Natural killer cell (primary cell): ENCODE measurements around the gene RBP3. TPM values are rescaled to one million over a fixed set of nuclear protein-coding genes. Genes with fewer than 3 reads are reported as not detected.

ENCODE experiments used
- ATAC-seq, 3 donors: fragments of 150-1000 bp in 2 of 3; fragments of 200-7000 bp in 1 of 3; cut with Tn5 transposase; 1 replicate in 1 of 3; 2 replicates in 2 of 3; pipeline ENCODE4 v1.10.0; 2021; ENCODE audit warnings: mild to moderate bottlenecking in 2 of 3, moderate library complexity in 2 of 3
- DNase-seq, 2 donors: peaks; one replicate each; pipeline versions ENCODE4 v3.0.0 to v3.0.0-alpha.2; 2013 to 2021; ENCODE audit warnings: mixed read lengths in 1 of 2
- H3K27ac ChIP-seq: one replicate; pipeline ENCODE4 v1.5.1; 2013; ENCODE audit warnings: mild to moderate bottlenecking, low read length
- H3K27me3 ChIP-seq: one replicate; pipeline ENCODE4 v1.6.1; 2013; ENCODE audit warnings: low read length; ENCODE audit not compliant: control insufficient read depth, insufficient read depth
- H3K36me3 ChIP-seq: one replicate; pipeline ENCODE4 v1.6.1; 2013; ENCODE audit warnings: low read length; ENCODE audit not compliant: control insufficient read depth, insufficient read depth
- H3K4me1 ChIP-seq: one replicate; pipeline ENCODE4 v1.6.1; 2013; ENCODE audit warnings: low read length; ENCODE audit not compliant: control insufficient read depth, insufficient read depth
- H3K4me3 ChIP-seq: one replicate; pipeline ENCODE4 v1.5.1; 2013; ENCODE audit warnings: low read length
- H3K9me3 ChIP-seq: one replicate; pipeline ENCODE4 v1.6.1; 2013; ENCODE audit warnings: low read length; ENCODE audit not compliant: control insufficient read depth, insufficient read depth
- H3K27ac Mint-ChIP-seq, 2 donors: one replicate each; pipeline ENCODE4 v1.8.0; 2022; ENCODE audit warnings: mild to moderate bottlenecking in 2 of 2, mixed read lengths in 2 of 2, moderate library complexity in 1 of 2
- H3K27me3 Mint-ChIP-seq, 2 donors: one replicate each; pipeline ENCODE4 v1.8.0; 2022; ENCODE audit warnings: low read depth in 2 of 2, mixed read lengths in 2 of 2
- H3K36me3 Mint-ChIP-seq: one replicate; pipeline ENCODE4 v1.8.0; 2022; ENCODE audit warnings: mixed read lengths
- H3K4me1 Mint-ChIP-seq, 2 donors: one replicate each; pipeline ENCODE4 v1.8.0; 2022; ENCODE audit warnings: mixed read lengths in 2 of 2
- H3K4me3 Mint-ChIP-seq: one replicate; pipeline ENCODE4 v1.8.0; 2022; ENCODE audit warnings: mild to moderate bottlenecking, moderate library complexity, mixed read lengths
- H3K9me3 Mint-ChIP-seq, 2 donors: one replicate each; pipeline ENCODE4 v1.8.0; 2022; ENCODE audit warnings: mixed read lengths in 2 of 2
- WGBS: methylation state at CpG from one replicate; pipeline ENCODE4 v1.1.7; 2013; ENCODE audit warnings: missing lambda C conversion rate; ENCODE audit not compliant: insufficient coverage; 5-methylcytosine and 5-hydroxymethylcytosine counted together
- intact Hi-C: fragments of 100-400 bp; cut with micrococcal nuclease; formaldehyde crosslinking; loops from one replicate; pipeline ENCODE4 v1.14.2; 2022
- total RNA-seq, 4 donors: library from RNA; stranded (reverse); fragments of 120-200 nt in 1 of 4; gene quantifications; one replicate each; pipeline versions ENCODE4 v1.2.3 to v1.2.4, GENCODE V29; 2013 to 2022
- TF ChIP-seq, protein P1 (sequence below): fragments of 200-600 bp; IDR thresholded peaks from one replicate; pipeline ENCODE4 v1.8.0; 2022; ENCODE audit warnings: antibody characterized with exemption

The RBP3 gene
- total RNA-seq, 3 donors from 2014 or later (not counting 1 experiment from before 2014, with no cell fraction given): not detected

DNA sequence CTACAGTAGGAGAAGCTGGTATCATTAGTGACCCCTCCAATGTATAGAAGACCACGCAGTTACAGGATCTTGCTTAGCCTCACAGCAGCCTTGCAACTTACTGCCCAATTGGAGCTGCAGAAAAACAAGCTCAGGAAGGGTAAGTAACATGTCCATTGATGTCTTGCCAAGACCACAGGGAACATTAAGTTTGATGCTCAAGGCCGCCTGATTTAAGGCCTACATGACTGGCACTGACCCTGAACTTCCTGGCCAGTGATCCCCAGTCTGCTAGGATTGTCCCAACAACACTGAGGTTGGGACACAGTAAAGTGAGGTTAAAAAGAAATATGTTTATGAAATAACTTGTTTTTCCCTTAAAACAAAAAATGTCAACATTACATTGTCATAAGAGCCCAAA is 32.7 kb upstream of the RBP3 start:
- no peaks in the 10 kb centered on the region for H3K27me3 ChIP-seq
- intact Hi-C loops: no loop called here
- Mint-ChIP-seq H3K4me3 (no peak overlapping the region), H3K9me3 (no peaks in the 10 kb centered on the region), H3K4me1 (no peaks in the 10 kb centered on the region), H3K27ac (no peak overlapping the region), H3K27me3 (peaks cover 0 to 3% of the 10 kb centered on the region in 2 donors), H3K36me3 (no peaks in the 10 kb centered on the region)
- no peak overlapping the region for H3K4me3 ChIP-seq
- WGBS: 84% methylated on average over 2 of the region's 2 CpGs
- H3K36me3 ChIP-seq: no peaks in the 10 kb centered on the region
- peaks cover 2% of the 10 kb centered on the region for H3K4me1 ChIP-seq
- no peak for DNase-seq
- no peak overlapping the region for H3K27ac ChIP-seq
- no peak for ATAC-seq
- TF ChIP-seq, protein P1, sequence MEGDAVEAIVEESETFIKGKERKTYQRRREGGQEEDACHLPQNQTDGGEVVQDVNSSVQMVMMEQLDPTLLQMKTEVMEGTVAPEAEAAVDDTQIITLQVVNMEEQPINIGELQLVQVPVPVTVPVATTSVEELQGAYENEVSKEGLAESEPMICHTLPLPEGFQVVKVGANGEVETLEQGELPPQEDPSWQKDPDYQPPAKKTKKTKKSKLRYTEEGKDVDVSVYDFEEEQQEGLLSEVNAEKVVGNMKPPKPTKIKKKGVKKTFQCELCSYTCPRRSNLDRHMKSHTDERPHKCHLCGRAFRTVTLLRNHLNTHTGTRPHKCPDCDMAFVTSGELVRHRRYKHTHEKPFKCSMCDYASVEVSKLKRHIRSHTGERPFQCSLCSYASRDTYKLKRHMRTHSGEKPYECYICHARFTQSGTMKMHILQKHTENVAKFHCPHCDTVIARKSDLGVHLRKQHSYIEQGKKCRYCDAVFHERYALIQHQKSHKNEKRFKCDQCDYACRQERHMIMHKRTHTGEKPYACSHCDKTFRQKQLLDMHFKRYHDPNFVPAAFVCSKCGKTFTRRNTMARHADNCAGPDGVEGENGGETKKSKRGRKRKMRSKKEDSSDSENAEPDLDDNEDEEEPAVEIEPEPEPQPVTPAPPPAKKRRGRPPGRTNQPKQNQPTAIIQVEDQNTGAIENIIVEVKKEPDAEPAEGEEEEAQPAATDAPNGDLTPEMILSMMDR: no peak
- H3K9me3 ChIP-seq: no peaks in the 10 kb centered on the region

DNA sequence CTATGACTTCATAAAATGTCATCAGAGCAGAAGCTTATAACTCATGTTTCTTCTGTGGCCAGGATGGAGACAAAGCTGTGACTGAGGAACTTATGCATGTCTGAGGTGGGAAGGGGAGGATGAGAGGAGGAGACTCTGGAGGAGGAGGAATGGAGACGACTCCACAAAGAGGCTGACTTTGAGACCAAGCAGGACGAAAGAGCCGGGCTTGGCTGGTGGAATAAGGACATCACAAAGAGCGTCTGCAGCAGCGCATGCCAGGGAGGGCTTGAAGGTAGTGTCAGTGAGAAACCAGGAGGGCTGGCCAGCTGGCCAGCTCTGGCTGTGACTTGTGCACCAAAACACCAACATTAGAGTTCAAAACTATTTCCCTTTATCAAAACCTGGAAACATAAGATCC is 32.0 kb upstream of the RBP3 start:
- H3K27me3 ChIP-seq: no peaks in the 10 kb centered on the region
- 82% methylated on average over 5 of the region's 5 CpGs for WGBS
- H3K4me3 ChIP-seq: no peak overlapping the region
- H3K27ac Mint-ChIP-seq: no peak overlapping the region
- no peaks in the 10 kb centered on the region for H3K9me3 ChIP-seq
- DNase-seq: no peak
- TF ChIP-seq, protein P1: no peak
- H3K4me3 Mint-ChIP-seq: no peak overlapping the region
- no peaks in the 10 kb centered on the region for H3K4me1 Mint-ChIP-seq
- H3K9me3 Mint-ChIP-seq: no peaks in the 10 kb centered on the region
- H3K4me1 ChIP-seq: peaks cover 2% of the 10 kb centered on the region
- no peaks in the 10 kb centered on the region for H3K36me3 Mint-ChIP-seq
- H3K27ac ChIP-seq: no peak overlapping the region
- no peaks in the 10 kb centered on the region for H3K36me3 ChIP-seq
- H3K27me3 Mint-ChIP-seq: peaks cover 0 to 3% of the 10 kb centered on the region in 2 donors
- no peak for ATAC-seq
- intact Hi-C loops: no loop called here

DNA sequence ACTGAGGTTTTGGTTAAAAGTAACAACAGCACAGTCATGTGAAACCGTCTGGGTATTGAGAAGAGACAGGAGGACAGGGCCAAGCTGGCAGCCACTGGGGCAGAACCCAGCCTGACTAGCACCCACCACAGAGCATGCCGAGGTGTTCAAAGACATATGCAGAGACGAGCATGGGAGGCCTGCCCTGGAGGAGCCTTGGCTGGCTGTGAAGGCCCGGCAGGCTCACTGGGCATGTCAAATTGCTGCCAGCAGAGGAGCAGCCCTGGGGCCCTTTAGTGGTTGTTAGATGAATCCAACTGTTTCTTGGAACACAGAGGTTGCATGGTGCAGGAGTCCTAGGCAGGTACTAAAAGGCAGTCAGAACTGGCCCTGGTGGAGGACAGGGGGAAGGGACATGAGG is 30.9 kb upstream of the RBP3 start:
- H3K4me1 ChIP-seq: no peaks in the 10 kb centered on the region
- Mint-ChIP-seq H3K4me3 (no peak overlapping the region), H3K9me3 (no peaks in the 10 kb centered on the region), H3K27ac (no peak overlapping the region), H3K4me1 (no peaks in the 10 kb centered on the region), H3K36me3 (no peaks in the 10 kb centered on the region), H3K27me3 (peaks cover 0 to 3% of the 10 kb centered on the region in 2 donors)
- H3K4me3 ChIP-seq: no peak overlapping the region
- H3K9me3 ChIP-seq: no peaks in the 10 kb centered on the region
- no peak for DNase-seq
- TF ChIP-seq, protein P1: no peak
- 87% methylated on average over 4 of the region's 4 CpGs for WGBS
- H3K27me3 ChIP-seq: no peaks in the 10 kb centered on the region
- no peak overlapping the region for H3K27ac ChIP-seq
- no peaks in the 10 kb centered on the region for H3K36me3 ChIP-seq
- intact Hi-C loops: no loop called here
- no peak for ATAC-seq

DNA sequence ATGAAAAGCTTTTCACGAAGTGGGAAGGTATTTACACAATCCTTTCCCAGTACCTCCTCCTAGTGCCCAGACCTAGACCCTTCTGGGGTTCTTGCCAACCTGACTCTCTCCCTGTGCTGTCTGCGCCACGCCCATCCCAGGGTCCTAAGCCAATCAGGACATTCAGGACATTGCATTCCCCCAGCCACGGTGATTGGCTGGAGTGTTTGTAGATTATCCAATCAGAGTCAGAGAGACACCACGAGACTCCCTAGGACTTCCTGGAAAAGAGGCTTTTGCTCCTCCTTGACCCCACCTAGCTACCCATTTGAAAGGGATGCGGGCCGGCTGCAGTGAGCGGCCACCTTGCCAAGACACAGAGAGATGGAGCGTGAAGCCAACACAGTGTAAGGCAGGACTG is 29.5 kb upstream of the RBP3 start:
- Mint-ChIP-seq H3K9me3 (no peaks in the 10 kb centered on the region), H3K4me1 (no peaks in the 10 kb centered on the region), H3K27me3 (peaks cover 0 to 3% of the 10 kb centered on the region in 2 donors), H3K4me3 (no peak overlapping the region), H3K27ac (no peak overlapping the region), H3K36me3 (no peaks in the 10 kb centered on the region)
- TF ChIP-seq, protein P1: no peak
- ATAC-seq: no peak
- H3K4me3 ChIP-seq: no peak overlapping the region
- 92% methylated on average over 9 of the region's 9 CpGs for WGBS
- no peaks in the 10 kb centered on the region for H3K36me3 ChIP-seq
- no peak for DNase-seq
- intact Hi-C loops: no loop called here
- H3K9me3 ChIP-seq: no peaks in the 10 kb centered on the region
- no peak overlapping the region for H3K27ac ChIP-seq
- no peaks in the 10 kb centered on the region for H3K27me3 ChIP-seq
- no peaks in the 10 kb centered on the region for H3K4me1 ChIP-seq
